Cardiac septum (tissue), 1 donor: ENCODE data around the gene CCDC70. TPM values are rescaled to one million over a fixed set of nuclear protein-coding genes. Genes with fewer than 3 reads are reported as not detected.
A peak's percentile ranks its signal among the peaks of the same experiment; 100 is the strongest.
"Not testable (repeated sequence)": the region's sequence is repeated elsewhere in the genome, so short reads cannot be mapped to it uniquely, and the experiment has no call there.

Experiments
- DNase-seq: peaks from one replicate; pipeline ENCODE4 v3.0.0-alpha.2; 2020; ENCODE audit warnings: low spot score
- intact Hi-C: fragments of 100-400 bp; cut with DNase I; formaldehyde crosslinking; loops from one replicate; pipeline ENCODE4 v1.14.0; 2022
- long read RNA-seq: library from polyadenylated mRNA; unstranded; transcript quantifications from one replicate; pipeline ENCODE4 v2.0.0, GENCODE V29; 2021
- total RNA-seq: library from RNA; stranded (reverse); fragmentation: NEBNext Ultra II Directional; extraction: Animal tissue kit (Norgen Biotek cat#: 25700); gene quantifications from one replicate; pipeline ENCODE4 v1.2.1, GENCODE V29; 2021
- donor health status: DM: no; HTN: no; CAD: no.

Gene CCDC70
- total RNA-seq: not detected
- long read RNA-seq: 0 reads

- no peak for DNase-seq
- intact Hi-C loops: no loop called here
Measured at GRCh38 chr13:51861723-51862300, at the start of gene CCDC70. CCDC70 (plus strand) TSS chr13:51861969; CDS start chr13:51865412, 3,443 bp downstream.

- DNase-seq: no peak
- intact Hi-C loops: loop anchor here (10.0 kb wide), 2 partner anchors 181 to 371 kb away; no protein-coding TSS in a partner anchor
Measured at GRCh38 chr13:51814071-51814470, 47.7 kb upstream of the CCDC70 start.

- intact Hi-C loops: loop anchor here (1.0 to 10.0 kb wide), 4 partner anchors 17 to 370 kb away; partner anchors contain the start of gene NEK5
Measured at GRCh38 chr13:51814825-51815650, 46.7 kb upstream of the CCDC70 start.

GRCh38 chr13:51815848-51816247, 45.9 kb upstream of the CCDC70 start:
- peak; percentile 61 for DNase-seq
- intact Hi-C loops: loop anchor here (1.0 to 10.0 kb wide), 5 partner anchors 8 to 369 kb away; partner anchors contain the start of gene NEK5

More at GRCh38 chr13:51814825-51815650, 46.7 kb upstream of the CCDC70 start:
- peak; percentile 82 for DNase-seq

- intact Hi-C loops: loop anchor here (1.0 to 10.0 kb wide), 4 partner anchors 8 to 368 kb away; partner anchors contain the start of gene NEK5
- DNase-seq: no peak
Measured at GRCh38 chr13:51816604-51817249, 45.0 kb upstream of the CCDC70 start.

- no peak for DNase-seq
- intact Hi-C loops: loop anchor here (5.0 to 10.0 kb wide), 3 partner anchors 177 to 367 kb away; partner anchors contain the start of gene NEK5
Measured at GRCh38 chr13:51817717-51818116, 44.1 kb upstream of the CCDC70 start.

GRCh38 chr13:51818276-51818675, 43.5 kb upstream of the CCDC70 start:
- intact Hi-C loops: loop anchor here (5.0 to 10.0 kb wide), 3 partner anchors 177 to 367 kb away; partner anchors contain the start of gene NEK5
- DNase-seq: no peak

- DNase-seq: peak; percentile 63
- intact Hi-C loops: loop anchor here (5.0 to 10.0 kb wide), 3 partner anchors 176 to 366 kb away; partner anchors contain the start of gene NEK5
Measured at GRCh38 chr13:51818781-51819511, 42.8 kb upstream of the CCDC70 start.

- intact Hi-C loops: loop anchor here (5.0 to 10.0 kb wide), 3 partner anchors 175 to 365 kb away; partner anchors contain the start of gene NEK5
- DNase-seq: no peak
Measured at GRCh38 chr13:51819544-51819943, 42.2 kb upstream of the CCDC70 start.

- intact Hi-C loops: no loop called here
- DNase-seq: no peak
Measured at GRCh38 chr13:51820016-51820597, 41.7 kb upstream of the CCDC70 start.

GRCh38 chr13:51821606-51822005, 40.2 kb upstream of the CCDC70 start:
- DNase-seq: peak; percentile 69
- intact Hi-C loops: no loop called here

GRCh38 chr13:51822106-51822815, 39.5 kb upstream of the CCDC70 start:
- DNase-seq: peak; percentile 71
- intact Hi-C loops: no loop called here

- DNase-seq: no peak
- intact Hi-C loops: no loop called here
Measured at GRCh38 chr13:51823359-51823758, 38.4 kb upstream of the CCDC70 start.

GRCh38 chr13:51823863-51824262, 37.9 kb upstream of the CCDC70 start:
- intact Hi-C loops: no loop called here

GRCh38 chr13:51824712-51825111, 37.1 kb upstream of the CCDC70 start:
- intact Hi-C loops: not testable (repeated sequence)
- DNase-seq: peak; percentile 71

More at GRCh38 chr13:51823863-51824262, 37.9 kb upstream of the CCDC70 start:
- DNase-seq: no peak

- no peak for DNase-seq
- intact Hi-C loops: no loop called here
Measured at GRCh38 chr13:51825165-51825592, 36.6 kb upstream of the CCDC70 start.

GRCh38 chr13:51825681-51826254, 36.0 kb upstream of the CCDC70 start:
- peak; percentile 51 for DNase-seq
- intact Hi-C loops: no loop called here

GRCh38 chr13:51826606-51827005, 35.2 kb upstream of the CCDC70 start:
- intact Hi-C loops: no loop called here
- DNase-seq: peak; percentile 87
